GM12865 (cell line): ENCODE data around the gene FOXP1.

Experiments
- DNase-seq: peaks from one replicate; pipeline ENCODE4 v3.0.0; 2010; ENCODE audit warnings: low read depth
- H3K4me3 ChIP-seq: 2 replicates; pipeline ENCODE4 v1.5.1; 2011; ENCODE audit warnings: mild to moderate bottlenecking, low read depth, low read length, control low read depth
- CTCF ChIP-seq: IDR thresholded peaks from 2 replicates; pipeline ENCODE4 v1.5.1; 2011; ENCODE audit warnings: low read length, control low read depth, low read depth, inconsistent platforms; ENCODE audit not compliant: insufficient read depth; ENCODE audit errors: missing control alignments

The FOXP1 gene

GRCh38 chr3:71313844-71314243 lies 269.7 kb downstream of the FOXP1 start:
- no peak for DNase-seq
- TF ChIP-seq CTCF: no peak

GRCh38 chr3:71312461-71312860 lies 271.1 kb downstream of the FOXP1 start:
- TF ChIP-seq CTCF: no peak
- no peak overlapping the region for H3K4me3 ChIP-seq
- no peak for DNase-seq

More at GRCh38 chr3:71313844-71314243, 269.7 kb downstream of the FOXP1 start:
- no peak overlapping the region for H3K4me3 ChIP-seq

DNA sequence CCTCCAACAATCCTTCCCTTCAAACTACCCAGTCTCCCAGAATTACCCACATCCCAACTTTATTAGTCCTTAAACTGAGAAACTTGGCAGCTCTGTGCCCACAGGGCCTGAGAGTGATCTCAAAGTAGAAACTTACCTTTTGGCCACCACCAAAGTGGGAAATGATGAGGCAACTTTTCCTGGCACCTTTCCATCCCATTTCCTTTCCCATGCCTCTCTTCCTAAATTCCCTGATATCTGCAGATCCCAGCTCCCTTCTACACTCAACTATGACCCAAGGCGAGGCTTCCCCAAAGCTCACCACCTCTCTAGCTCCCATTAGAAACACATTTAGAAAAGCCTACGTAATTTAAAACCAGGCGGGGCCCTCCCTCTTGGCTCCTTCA lies 271.9 kb downstream of the FOXP1 start:
- no peak overlapping the region for H3K4me3 ChIP-seq
- no peak for DNase-seq
- no peak for TF ChIP-seq CTCF

GRCh38 chr3:71310980-71311660 lies 272.4 kb downstream of the FOXP1 start:
- DNase-seq: no peak
- no peak for TF ChIP-seq CTCF
- H3K4me3 ChIP-seq: no peak overlapping the region

- no peak for DNase-seq
- no peak for TF ChIP-seq CTCF
- H3K4me3 ChIP-seq: no peak overlapping the region
Measured at GRCh38 chr3:71310359-71310979, 273.1 kb downstream of the FOXP1 start.

GRCh38 chr3:71309886-71310285 lies 273.6 kb downstream of the FOXP1 start:
- no peak overlapping the region for H3K4me3 ChIP-seq
- TF ChIP-seq CTCF: no peak
- no peak for DNase-seq

- no peak for DNase-seq
- no peak for TF ChIP-seq CTCF
- no peak overlapping the region for H3K4me3 ChIP-seq
Measured at GRCh38 chr3:71309342-71309741, 274.2 kb downstream of the FOXP1 start.
